Liver (tissue), 3 donors: Measurements from ENCODE around the gene CFAP97.

Experiments
- EGR1 ChIP-seq, 2 donors: IDR thresholded peaks; 2 replicates each; pipeline ENCODE4 v1.6.1; 2016 to 2018; ENCODE audit warnings: antibody characterized with exemption in 2 of 2, low read depth in 2 of 2
- FOXA1 ChIP-seq: IDR thresholded peaks from 2 replicates; pipeline ENCODE4 v1.6.1; 2016; ENCODE audit warnings: antibody characterized with exemption
- HNF4A ChIP-seq, 2 donors: conservative IDR thresholded peaks; 2 replicates each; pipeline ENCODE4 v1.6.1; 2016; ENCODE audit warnings: antibody characterized with exemption in 2 of 2, mild to moderate bottlenecking in 2 of 2
- RAD21 ChIP-seq, 2 donors: IDR thresholded peaks; 2 replicates each; pipeline ENCODE4 v1.6.1; 2016; ENCODE audit warnings: antibody characterized with exemption in 2 of 2, mild to moderate bottlenecking in 2 of 2
- SP1 ChIP-seq: IDR thresholded peaks from 2 replicates; pipeline ENCODE4 v1.6.1; 2018; ENCODE audit warnings: antibody characterized with exemption, mild to moderate bottlenecking
- TAF1 ChIP-seq: conservative IDR thresholded peaks from 2 replicates; pipeline ENCODE4 v1.6.1; 2016; ENCODE audit warnings: antibody characterized with exemption, mild to moderate bottlenecking
- YY1 ChIP-seq: IDR thresholded peaks from 2 replicates; pipeline ENCODE4 v1.6.1; 2016; ENCODE audit warnings: antibody characterized with exemption, mild to moderate bottlenecking
- TF ChIP-seq, protein P1 (sequence below): fragments of 150-350 bp; IDR thresholded peaks from 2 replicates; pipeline ENCODE4 v1.5.1; 2017; ENCODE audit warnings: improper control_type of control experiment, low read depth, low read length; ENCODE audit not compliant: missing input control
- TF ChIP-seq, protein P2 (sequence below): IDR thresholded peaks from 2 replicates; pipeline ENCODE4 v1.6.1; 2016; ENCODE audit warnings: antibody characterized with exemption
- donor health status: healthy.
- donor health status: healthy.

DNA sequence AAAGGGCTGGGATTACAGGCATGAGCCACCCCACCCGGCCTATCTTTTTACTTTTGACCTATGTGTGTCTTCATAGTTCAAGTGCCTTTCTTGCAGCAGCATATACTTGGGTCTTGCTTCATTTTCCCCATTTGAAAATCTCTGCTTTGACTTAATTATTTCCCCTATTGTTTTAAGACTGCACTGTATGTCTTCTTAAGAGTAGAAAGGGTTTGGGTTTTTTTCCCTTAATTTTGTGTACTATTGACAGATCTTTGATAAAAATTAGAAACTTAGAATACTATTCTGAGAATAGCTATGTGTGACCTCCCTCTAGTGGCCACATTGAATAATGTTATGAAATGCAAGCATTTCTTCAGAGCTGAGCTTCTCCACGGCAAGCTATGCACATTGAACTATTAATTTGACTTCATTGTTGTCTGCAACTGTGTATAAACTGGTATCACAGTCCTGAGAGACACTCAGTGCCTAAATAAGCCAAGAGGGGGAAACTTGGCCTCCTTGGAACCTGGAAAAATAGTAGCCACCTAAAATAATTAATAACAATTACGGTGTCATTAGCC lies 69.4 kb downstream of the CFAP97 start:
- TF ChIP-seq RAD21 (IDR thresholded peaks at IDR 0.05) (peak; percentile 91 to 93), TAF1 (no peak), YY1 (no peak), EGR1 (IDR thresholded peaks at IDR 0.05; ENCODE audit: low read depth in 2 of 2) (no peak), SP1 (no peak), FOXA1 (no peak), HNF4A (conservative IDR thresholded peaks at IDR 0.05) (no peak)
- TF ChIP-seq, protein P1, sequence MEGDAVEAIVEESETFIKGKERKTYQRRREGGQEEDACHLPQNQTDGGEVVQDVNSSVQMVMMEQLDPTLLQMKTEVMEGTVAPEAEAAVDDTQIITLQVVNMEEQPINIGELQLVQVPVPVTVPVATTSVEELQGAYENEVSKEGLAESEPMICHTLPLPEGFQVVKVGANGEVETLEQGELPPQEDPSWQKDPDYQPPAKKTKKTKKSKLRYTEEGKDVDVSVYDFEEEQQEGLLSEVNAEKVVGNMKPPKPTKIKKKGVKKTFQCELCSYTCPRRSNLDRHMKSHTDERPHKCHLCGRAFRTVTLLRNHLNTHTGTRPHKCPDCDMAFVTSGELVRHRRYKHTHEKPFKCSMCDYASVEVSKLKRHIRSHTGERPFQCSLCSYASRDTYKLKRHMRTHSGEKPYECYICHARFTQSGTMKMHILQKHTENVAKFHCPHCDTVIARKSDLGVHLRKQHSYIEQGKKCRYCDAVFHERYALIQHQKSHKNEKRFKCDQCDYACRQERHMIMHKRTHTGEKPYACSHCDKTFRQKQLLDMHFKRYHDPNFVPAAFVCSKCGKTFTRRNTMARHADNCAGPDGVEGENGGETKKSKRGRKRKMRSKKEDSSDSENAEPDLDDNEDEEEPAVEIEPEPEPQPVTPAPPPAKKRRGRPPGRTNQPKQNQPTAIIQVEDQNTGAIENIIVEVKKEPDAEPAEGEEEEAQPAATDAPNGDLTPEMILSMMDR, result peak; percentile 73
- TF ChIP-seq, protein P2, sequence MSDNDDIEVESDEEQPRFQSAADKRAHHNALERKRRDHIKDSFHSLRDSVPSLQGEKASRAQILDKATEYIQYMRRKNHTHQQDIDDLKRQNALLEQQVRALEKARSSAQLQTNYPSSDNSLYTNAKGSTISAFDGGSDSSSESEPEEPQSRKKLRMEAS, result no peak
